Common myeloid progenitor, CD34-positive (primary cell): Measurements from ENCODE around the gene LITAF.
"Not testable (repeated sequence)": the region's sequence is repeated elsewhere in the genome, so short reads cannot be mapped to it uniquely, and the experiment has no call there.

Source experiments
- CTCF ChIA-PET: fragments of 350-600 bp; sonication (Branson Sonifier 250); formaldehyde crosslinking; loops from one replicate; lab custom pipeline; 2021; ENCODE audit warnings: antibody characterized with exemption; lab: Charles Lee
- POLR2A ChIA-PET: fragments of 350-600 bp; sonication (Branson Sonifier 250); formaldehyde crosslinking; loops from one replicate; lab custom pipeline; 2021; ENCODE audit warnings: antibody characterized with exemption; lab: Charles Lee
- DNase-seq, 3 donors: peaks; one replicate each; pipeline versions ENCODE4 v3.0.0 to v3.0.0-alpha.2; 2013
- H3K27ac ChIP-seq, 2 experiments: 1 replicate in 1 of 2; 2 replicates in 1 of 2; pipeline ENCODE4 v1.7.0; 2013; ENCODE audit warnings: inconsistent platforms in 2 of 2, low read length in 2 of 2, mild to moderate bottlenecking in 2 of 2, low read depth in 1 of 2, moderate library complexity in 1 of 2; ENCODE audit not compliant: severe bottlenecking in 2 of 2, insufficient read depth in 1 of 2, poor library complexity in 1 of 2
- H3K27me3 ChIP-seq, 5 experiments: replicated peaks in 2 of 5; 1 replicate in 3 of 5; 2 replicates in 2 of 5; pipeline versions ENCODE4 v1.6.1 to v1.7.0; 2013; ENCODE audit warnings: low read length in 4 of 5, mild to moderate bottlenecking in 2 of 5, moderate library complexity in 2 of 5, inconsistent platforms in 1 of 5; ENCODE audit not compliant: insufficient read depth in 5 of 5, control insufficient read depth in 4 of 5
- H3K36me3 ChIP-seq, 4 experiments: 1 replicate in 2 of 4; 2 replicates in 2 of 4; pipeline versions ENCODE4 v1.6.1 to v1.7.0; 2013; ENCODE audit warnings: low read length in 3 of 4, control low read depth in 1 of 4, mild to moderate bottlenecking in 1 of 4; ENCODE audit not compliant: control insufficient read depth in 4 of 4, insufficient read depth in 4 of 4
- H3K4me1 ChIP-seq, 4 experiments: 1 replicate in 3 of 4; 2 replicates in 1 of 4; pipeline versions ENCODE4 v1.6.1 to v1.7.1; 2013; ENCODE audit warnings: low read length in 3 of 4, mild to moderate bottlenecking in 3 of 4, control low read depth in 1 of 4, inconsistent platforms in 1 of 4, moderate library complexity in 1 of 4; ENCODE audit not compliant: control insufficient read depth in 4 of 4, insufficient read depth in 4 of 4; ENCODE audit errors: control extremely low read depth in 1 of 4
- H3K4me3 ChIP-seq, 7 experiments: 1 replicate in 4 of 7; 2 replicates in 3 of 7; pipeline versions ENCODE4 v1.5.1 to v1.7.0; 2013; ENCODE audit warnings: mild to moderate bottlenecking in 7 of 7, low read length in 6 of 7, moderate library complexity in 6 of 7, inconsistent platforms in 2 of 7, low read depth in 2 of 7, control low read depth in 1 of 7; ENCODE audit not compliant: insufficient read depth in 4 of 7, control insufficient read depth in 1 of 7; ENCODE audit errors: extremely low read depth in 1 of 7
- H3K9me3 ChIP-seq, 5 experiments: 1 replicate in 4 of 5; 2 replicates in 1 of 5; pipeline versions ENCODE4 v1.6.1 to v1.7.1; 2013; ENCODE audit warnings: low read length in 4 of 5, mild to moderate bottlenecking in 2 of 5, inconsistent platforms in 1 of 5, low read depth in 1 of 5, moderate library complexity in 1 of 5; ENCODE audit not compliant: control insufficient read depth in 4 of 5, insufficient read depth in 2 of 5; ENCODE audit errors: control extremely low read depth in 1 of 5
- WGBS: methylation state at CpG from one replicate; pipeline ENCODE4 v1.1.5; 2013; ENCODE audit not compliant: insufficient coverage; 5-methylcytosine and 5-hydroxymethylcytosine counted together

LITAF gene

DNA sequence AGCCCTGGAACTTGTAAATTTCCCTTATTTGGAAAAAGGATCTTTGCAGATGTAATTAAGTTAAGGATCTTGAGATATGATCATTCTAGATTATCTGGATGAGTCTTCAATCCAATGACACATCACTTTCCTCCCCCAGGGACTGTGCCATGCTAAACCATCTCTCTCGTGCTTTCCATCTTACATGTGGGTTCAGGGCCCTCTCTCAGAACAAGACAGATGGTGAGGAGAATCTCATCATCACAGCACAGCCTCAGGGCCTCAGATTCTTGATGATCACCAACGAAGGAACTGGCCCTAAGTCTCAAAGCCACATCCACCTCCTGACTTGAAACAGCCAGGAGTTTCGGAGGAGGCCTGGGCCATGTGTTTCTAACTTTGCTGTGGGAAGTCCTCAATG, 78.7 kb downstream of the LITAF start:
- Histone ChIP-seq H3K27me3 (no peaks in the 10 kb centered on the region), H3K9me3 (no peaks in the 10 kb centered on the region), H3K36me3 (no peaks in the 10 kb centered on the region), H3K4me3 (no peak overlapping the region), H3K27ac (no peak overlapping the region), H3K4me1 (peaks cover 0 to 46% (median 30%) of the 10 kb centered on the region in 4 experiments)
- WGBS = no CpG with 5 or more reads among the region's 3 CpGs
- ChIA-PET POLR2A (no interaction called here), CTCF (interaction anchor here (1.6 to 3.0 kb wide), 2 partner anchors 91 to 100 kb away, joined by 4 to 21 read pairs; no protein-coding TSS in a partner anchor)
- no peak for DNase-seq

- Histone ChIP-seq H3K4me1 (peaks cover 0 to 51% (median 33%) of the 10 kb centered on the region in 4 experiments), H3K9me3 (no peaks in the 10 kb centered on the region), H3K36me3 (no peaks in the 10 kb centered on the region), H3K4me3 (no peak overlapping the region), H3K27ac (no peak overlapping the region), H3K27me3 (no peaks in the 10 kb centered on the region)
- no peak for DNase-seq
- 100% methylated on average over 2 of the region's 7 CpGs for WGBS
- CTCF ChIA-PET = interaction anchor here (1.6 to 3.0 kb wide), 2 partner anchors 90 to 100 kb away, joined by 4 to 21 read pairs; no protein-coding TSS in a partner anchor
- POLR2A ChIA-PET = no interaction called here
These were observed 79.4 kb downstream of the LITAF start for GRCh38 chr16:11507350-11507749.

GRCh38 chr16:11506741-11507305, 79.9 kb downstream of the LITAF start:
- peak; percentile 37 to 74 (median 71) for DNase-seq
- H3K4me1 ChIP-seq = peaks cover 0 to 57% (median 38%) of the 10 kb centered on the region in 4 experiments
- WGBS = 7% methylated on average over 6 of the region's 12 CpGs
- ChIA-PET POLR2A (no interaction called here), CTCF (interaction anchor here (0.7 to 3.0 kb wide), 7 partner anchors 25 to 117 kb away, joined by 3 to 21 read pairs (median 4); no protein-coding TSS in a partner anchor)
- no peaks in the 10 kb centered on the region for H3K9me3 ChIP-seq
- peak overlapping the region in 2 of 7 experiments; percentile 19 to 54 for H3K4me3 ChIP-seq
- no peaks in the 10 kb centered on the region for H3K36me3 ChIP-seq
- no peaks in the 10 kb centered on the region for H3K27me3 ChIP-seq
- peak overlapping the region in 1 of 2 experiments; percentile 4 for H3K27ac ChIP-seq

GRCh38 chr16:11504261-11504660, 82.5 kb downstream of the LITAF start:
- peaks cover 0 to 81% (median 60%) of the 10 kb centered on the region in 4 experiments for H3K4me1 ChIP-seq
- H3K36me3 ChIP-seq, H3K4me3 ChIP-seq, DNase-seq, H3K27me3 ChIP-seq, H3K27ac ChIP-seq, H3K9me3 ChIP-seq: not testable (repeated sequence)
- POLR2A ChIA-PET = interaction anchor here (0.6 kb wide), 1 partner anchor 97 kb away, joined by 4 read pairs; no protein-coding TSS in a partner anchor
- 94% methylated on average over 6 of the region's 13 CpGs for WGBS
- CTCF ChIA-PET = interaction anchor here (1.3 to 1.7 kb wide), 2 partner anchors 19 to 98 kb away, joined by 3 to 4 read pairs; no protein-coding TSS in a partner anchor

- Histone ChIP-seq H3K4me3 (peak overlapping the region in 3 of 7 experiments; percentile 36 to 60 (median 48)), H3K27me3 (no peaks in the 10 kb centered on the region), H3K4me1 (peaks cover 0 to 82% (median 64%) of the 10 kb centered on the region in 4 experiments), H3K27ac (no peak overlapping the region), H3K9me3 (no peaks in the 10 kb centered on the region), H3K36me3 (no peaks in the 10 kb centered on the region)
- ChIA-PET CTCF (interaction anchor here (0.9 to 1.3 kb wide), 3 partner anchors 9 to 108 kb away, joined by 3 read pairs; no protein-coding TSS in a partner anchor), POLR2A (interaction anchor here (0.6 kb wide), 1 partner anchor 96 kb away, joined by 4 read pairs; no protein-coding TSS in a partner anchor)
- 13% methylated on average over 10 of the region's 10 CpGs for WGBS
- DNase-seq = no peak
These were observed 83.2 kb downstream of the LITAF start for GRCh38 chr16:11503566-11503965.

GRCh38 chr16:11502239-11502638, 84.5 kb downstream of the LITAF start:
- Histone ChIP-seq H3K27me3 (no peaks in the 10 kb centered on the region), H3K4me3 (no peak overlapping the region), H3K9me3 (no peaks in the 10 kb centered on the region), H3K27ac (no peak overlapping the region), H3K36me3 (no peaks in the 10 kb centered on the region), H3K4me1 (peaks cover 2 to 87% (median 76%) of the 10 kb centered on the region in 4 experiments)
- DNase-seq = no peak
- ChIA-PET POLR2A (no interaction called here), CTCF (interaction anchor here (0.8 kb wide), 1 partner anchor 12 kb away, joined by 5 read pairs; no protein-coding TSS in a partner anchor)
- WGBS = 58% methylated on average over 3 of the region's 4 CpGs

DNA sequence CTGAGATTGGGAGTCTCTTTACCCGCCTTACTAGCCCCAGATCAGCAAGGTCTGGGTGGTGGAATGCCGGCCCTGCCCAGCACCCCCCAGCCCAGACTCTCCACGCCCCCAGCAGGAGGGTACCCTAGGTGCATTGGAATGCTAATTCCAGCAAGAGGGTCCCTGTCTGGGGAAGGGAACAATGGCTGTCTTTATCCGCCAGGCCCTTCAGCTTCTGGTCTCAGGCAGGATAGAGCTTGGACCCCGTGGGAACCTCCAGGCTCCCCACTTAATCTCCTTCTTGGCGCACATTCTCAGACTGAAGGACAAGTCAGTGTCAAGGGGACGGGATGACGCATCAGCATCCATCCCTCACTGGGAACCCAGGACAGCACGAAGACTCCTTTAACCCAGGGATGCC, 85.1 kb downstream of the LITAF start:
- Histone ChIP-seq H3K27ac (no peak overlapping the region), H3K36me3 (no peaks in the 10 kb centered on the region), H3K27me3 (no peaks in the 10 kb centered on the region), H3K9me3 (no peaks in the 10 kb centered on the region), H3K4me3 (no peak overlapping the region), H3K4me1 (peaks cover 2 to 87% (median 78%) of the 10 kb centered on the region in 4 experiments)
- no peak for DNase-seq
- ChIA-PET POLR2A (interaction anchor here (0.6 kb wide), 1 partner anchor 117 kb away, joined by 3 read pairs; no protein-coding TSS in a partner anchor), CTCF (interaction anchor here (0.8 kb wide), 1 partner anchor 13 kb away, joined by 5 read pairs; no protein-coding TSS in a partner anchor)
- 78% methylated on average over 6 of the region's 9 CpGs for WGBS
